GM12878 (cell line): ENCODE results near the gene PAN3. TPM values are rescaled to one million over a fixed set of nuclear protein-coding genes. Genes with fewer than 3 reads are reported as not detected.
"Not testable (repeated sequence)": the region's sequence is repeated elsewhere in the genome, so short reads cannot be mapped to it uniquely, and the experiment has no call there.

ENCODE experiments used
- ATAC-seq: fragments of 200-7000 bp; cut with Tn5 transposase; 3 replicates; pipeline ENCODE4 v1.9.1; 2020; ENCODE audit warnings: mild to moderate bottlenecking, moderate library complexity
- BruUV-seq: library from RNA; stranded (reverse); fragments of 400-500 nt; replicated peaks from 2 replicates; lab custom pipeline; 2021; lab: Mats Ljungman, UMichigan
- CTCF ChIA-PET: fragments of 300-600 bp; sonication (Branson Sonifier 250); formaldehyde crosslinking; extraction: SDS; loops from one replicate; lab custom pipeline; 2021; ENCODE audit warnings: inconsistent platforms; lab: Yijun Ruan, JAX
- POLR2A ChIA-PET: fragments of 350-600 bp; formaldehyde crosslinking; extraction: SDS; loops from one replicate; lab custom pipeline; 2021; ENCODE audit warnings: inconsistent platforms; lab: Charles Lee
- RAD21 ChIA-PET: fragments of 300-600 bp; sonication (Branson Sonifier 250); formaldehyde crosslinking; loops from one replicate; lab custom pipeline; 2023; ENCODE audit warnings: antibody characterized with exemption; ENCODE audit not compliant: unreplicated experiment; lab: Charles Lee
- SMC1A ChIA-PET: fragments of 300-600 bp; sonication (Branson Sonifier 250); formaldehyde crosslinking; loops from one replicate; lab custom pipeline; 2023; ENCODE audit not compliant: unreplicated experiment, uncharacterized antibody; lab: Charles Lee
- DNase-seq: peaks from one replicate; pipeline ENCODE4 v3.0.0-alpha.2; 2011; ENCODE audit warnings: low read depth, low spot score
- FAIRE-seq: peaks from 3 replicates; lab custom pipeline; 2011; peaks lifted over from hg19 to GRCh38; lab: Jason Lieb, UNC
- H2AFZ ChIP-seq: 2 replicates; pipeline ENCODE4 v1.6.0; 2011; ENCODE audit warnings: low read depth, low read length, control low read depth; ENCODE audit not compliant: control insufficient read depth
- H3K27ac ChIP-seq: 2 replicates; pipeline ENCODE4 v1.5.1; 2011; ENCODE audit warnings: control low read depth; ENCODE audit not compliant: control insufficient read depth, insufficient read depth
- H3K27me3 ChIP-seq, 2 experiments: replicated peaks in 1 of 2; 2 replicates each; pipeline versions ENCODE4 v1.6.0 to v1.6.1; 2011; ENCODE audit warnings: low read length in 1 of 2; ENCODE audit not compliant: control insufficient read depth in 2 of 2, insufficient read depth in 2 of 2
- H3K36me3 ChIP-seq, 2 experiments: 2 replicates each; pipeline ENCODE4 v1.5.1; 2011; ENCODE audit warnings: low read length in 1 of 2; ENCODE audit not compliant: control insufficient read depth in 2 of 2, insufficient read depth in 2 of 2
- H3K4me1 ChIP-seq: 2 replicates; pipeline ENCODE4 v1.6.1; 2011; ENCODE audit warnings: mild to moderate bottlenecking, low read length, moderate library complexity, mixed read lengths; ENCODE audit not compliant: control insufficient read depth, insufficient read depth
- H3K4me2 ChIP-seq: 2 replicates; pipeline ENCODE4 v1.6.0; 2011; ENCODE audit warnings: control low read depth; ENCODE audit not compliant: control insufficient read depth, insufficient read depth
- H3K4me3 ChIP-seq: fragments of 200-600 bp; sonication (generic); 2 replicates; pipeline ENCODE4 v1.5.1; 2016
- H3K79me2 ChIP-seq: 2 replicates; pipeline ENCODE4 v1.6.0; 2011; ENCODE audit warnings: low read length; ENCODE audit not compliant: control insufficient read depth, insufficient read depth
- H3K9ac ChIP-seq: 2 replicates; pipeline ENCODE4 v1.8.0; 2011; ENCODE audit warnings: low read length, control low read depth, mixed read lengths; ENCODE audit not compliant: control insufficient read depth, insufficient read depth
- H3K9me3 ChIP-seq: replicated peaks from 3 replicates; pipeline ENCODE4 v1.5.1; 2011; ENCODE audit warnings: mild to moderate bottlenecking, low read length; ENCODE audit not compliant: control insufficient read depth, insufficient read depth
- H4K20me1 ChIP-seq: 2 replicates; pipeline ENCODE4 v1.6.0; 2011; ENCODE audit not compliant: control insufficient read depth, insufficient read depth
- BHLHE40 ChIP-seq, 2 experiments: fragments of 450-650 bp in 1 of 2; IDR thresholded peaks; 2 replicates each; pipeline ENCODE4 v1.6.1; 2011 to 2017; ENCODE audit warnings: low read depth in 2 of 2, borderline replicate concordance in 1 of 2, improper control_type of control experiment in 1 of 2, low read length in 1 of 2, mild to moderate bottlenecking in 1 of 2
- CREM ChIP-seq: IDR thresholded peaks from 2 replicates; pipeline ENCODE4 v1.6.1; 2014; ENCODE audit warnings: antibody characterized with exemption, low read depth
- HDAC6 ChIP-seq: fragments of 200-600 bp; sonication (generic); IDR thresholded peaks from one replicate; pipeline ENCODE4 v1.8.0; 2017; ENCODE audit warnings: antibody characterized with exemption; ENCODE audit not compliant: unreplicated experiment
- IKZF1 ChIP-seq: fragments of 450-650 bp; conservative IDR thresholded peaks from 2 replicates; pipeline ENCODE4 v1.6.1; 2017; ENCODE audit warnings: antibody characterized with exemption, mild to moderate bottlenecking
- POU2F2 ChIP-seq: IDR thresholded peaks from 3 replicates; pipeline ENCODE4 v1.6.1; 2011; ENCODE audit warnings: low read depth, mild to moderate bottlenecking, low read length, borderline replicate concordance
- RUNX3 ChIP-seq: IDR thresholded peaks from 2 replicates; pipeline ENCODE4 v1.6.1; 2012; ENCODE audit warnings: low read length, inconsistent platforms
- SUZ12 ChIP-seq: fragments of 200-600 bp; sonication (generic); IDR thresholded peaks from one replicate; pipeline ENCODE4 v1.6.1; 2018; ENCODE audit warnings: antibody characterized with exemption, mild to moderate bottlenecking; ENCODE audit not compliant: unreplicated experiment
- TCF7 ChIP-seq: IDR thresholded peaks from 2 replicates; pipeline ENCODE4 v1.6.1; 2014; ENCODE audit warnings: antibody characterized with exemption, borderline replicate concordance
- USF1 ChIP-seq: IDR thresholded peaks from 2 replicates; pipeline ENCODE4 v1.6.1; 2011; ENCODE audit warnings: borderline replicate concordance, low read depth, mild to moderate bottlenecking, moderate library complexity, mixed read lengths, low read length; ENCODE audit not compliant: insufficient read depth; ENCODE audit errors: extremely low read length
- ZZZ3 ChIP-seq: IDR thresholded peaks from 2 replicates; pipeline ENCODE4 v1.6.1; 2011; ENCODE audit warnings: low read depth; ENCODE audit not compliant: control insufficient read depth, insufficient read length
- WGBS: methylation state at CpG from one replicate; pipeline ENCODE4 v1.1.6; 2016; ENCODE audit warnings: low lambda C conversion rate; ENCODE audit not compliant: insufficient replicate concordance, insufficient coverage; ENCODE audit errors: missing lambda C conversion rate; 5-methylcytosine and 5-hydroxymethylcytosine counted together
- in situ Hi-C: fragments of 300-500 bp; cut with MboI; formaldehyde crosslinking; loops from 9 replicates; pipeline ENCODE4 v1.14.3; 2018; ENCODE audit warnings: mixed read lengths
- intact Hi-C: fragments of 100-400 bp; cut with micrococcal nuclease; formaldehyde crosslinking; loops from one replicate; pipeline ENCODE4 v1.14.2; 2022; ENCODE audit not compliant: unreplicated experiment
- polyA plus RNA-seq, 11 experiments: library from polyadenylated mRNA; depleted of rRNA in 4 of 11; unstranded in 6 of 11; stranded (reverse) in 5 of 11; fragments of >200 nt; fragmentation: Nextera tagmentation in 4 of 11; fragmentation: Illumina TruSeq in 1 of 11; extraction: Ambion mirVana in 4 of 11; extraction: Trizol in 1 of 11; gene quantifications; 1 replicate in 1 of 11; 2 replicates in 10 of 11; pipeline versions ENCODE4 v1.2.1 to v1.2.3, GENCODE V29; 2011 to 2016; ENCODE audit warnings: inconsistent platforms in 2 of 11, missing spikeins in 2 of 11, low read depth in 1 of 11
- total RNA-seq, 4 experiments: library from RNA; depleted of rRNA in 3 of 4; stranded (reverse); fragments of >200 nt in 3 of 4; fragmentation: Illumina TruSeq in 1 of 4; extraction: Trizol in 1 of 4; gene quantifications; 2 replicates each; pipeline versions ENCODE4 v1.2.1 to v1.2.3, GENCODE V29; 2013 to 2021
- TF ChIP-seq, protein P1 (sequence below): fragments of 450-650 bp; IDR thresholded peaks from 2 replicates; pipeline ENCODE4 v1.6.1; 2017; ENCODE audit warnings: low read depth, mild to moderate bottlenecking, moderate library complexity

Gene PAN3
- total and polyA plus RNA-seq, 10 of the 15 experiments (the other 5 are each of a cell fraction or from before 2014, with no cell fraction given) = 13.0 to 33.3 (median 19.9) TPM

DNA sequence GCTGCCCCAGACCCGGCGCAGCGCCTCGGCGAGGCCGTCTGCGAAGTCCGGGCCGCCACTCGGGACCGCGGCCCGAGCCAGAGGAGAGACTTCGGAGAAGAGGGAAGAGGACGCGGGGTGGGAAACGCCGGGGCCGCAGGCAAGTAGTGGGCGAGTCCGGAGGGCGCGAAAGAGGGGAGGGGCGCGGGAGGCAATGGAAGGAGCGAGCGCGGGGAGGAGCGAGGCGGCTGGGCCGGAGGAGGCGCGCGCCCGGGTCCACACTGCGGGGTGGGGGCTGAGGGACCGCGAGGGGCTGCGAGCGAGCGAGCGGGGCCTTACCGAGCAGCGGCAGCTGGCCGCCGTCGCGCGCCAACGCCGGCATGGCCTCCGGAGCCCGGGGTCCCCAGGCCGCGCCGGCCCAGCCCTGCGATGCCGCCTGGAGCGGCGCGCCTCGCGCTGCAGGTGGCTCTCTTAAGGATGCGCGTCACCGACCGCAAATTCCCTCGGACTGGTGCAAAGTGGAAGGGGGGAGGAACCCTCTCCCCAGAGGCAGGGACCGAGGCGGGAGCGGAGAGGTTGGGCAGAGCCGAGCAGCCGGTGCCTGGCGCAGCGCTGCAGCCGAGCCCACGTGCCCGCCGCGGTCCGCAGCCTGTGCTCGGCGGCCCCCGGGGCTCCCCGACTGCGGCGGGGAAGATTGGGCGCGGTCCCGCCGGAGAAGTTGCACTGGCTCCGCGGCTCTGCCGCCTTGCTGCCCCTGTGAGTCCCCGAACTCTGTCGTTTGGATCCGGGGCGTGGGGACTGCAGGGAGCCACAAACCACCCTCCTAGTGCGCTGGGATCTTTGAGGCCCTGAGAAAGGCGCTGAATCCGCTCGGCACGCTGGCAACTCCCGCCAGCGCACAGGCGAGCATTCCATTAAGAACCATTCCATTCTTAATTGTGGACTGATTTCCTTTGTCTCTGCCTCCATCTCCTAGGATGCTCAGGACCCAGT lies 37.9 kb upstream of the PAN3 start, which contains the start of gene FLT3:
TSS of gene FLT3 (minus strand) at position 427 of the 972 bp plus-strand sequence. CDS start at position 361, 66 bp downstream.
- ATAC-seq = peak; percentile 83
- in situ Hi-C loops (no loop called here), intact Hi-C loops (no loop called here)
- Histone ChIP-seq H2AFZ (peak within 1 kb of the TSS; percentile 67), H3K9ac (peak within 1 kb of the TSS; percentile 27; the same call in 1 of the 2 replicates), H3K27ac (no peak within 1 kb of the TSS), H3K27me3 (peaks cover 6 to 18% of the 10 kb centered on the region in 2 experiments), H3K36me3 (no peaks in the 10 kb centered on the region), H3K9me3 (no peaks in the 10 kb centered on the region; the same call in 1 of the 3 replicates), H3K4me3 (peak within 1 kb of the TSS; percentile 68; the same call in 1 of the 2 replicates), H3K4me1 (no peaks in the 10 kb centered on the region), H3K79me2 (no peaks in the 10 kb centered on the region), H3K4me2 (peak within 1 kb of the TSS; percentile 92), H4K20me1 (no peaks in the 10 kb centered on the region)
- ChIA-PET RAD21 (no interaction called here), CTCF (no interaction called here), POLR2A (no interaction called here), SMC1A (no interaction called here)
- no peak for DNase-seq
- no peak for TF ChIP-seq CREM
- TF ChIP-seq BHLHE40 (IDR thresholded peaks at IDR 0.05; ENCODE audit: borderline replicate concordance in 1 of 2, low read depth in 2 of 2, low read length in 1 of 2) = peak in 1 of 2 experiments; percentile 71; a peak in 2 of 4 replicates
- TF ChIP-seq ZZZ3 = no peak
- no peak for TF ChIP-seq POU2F2
- TF ChIP-seq RUNX3 = peak; percentile 45; the same call in 1 of the 2 replicates
- peak; percentile 93 for TF ChIP-seq HDAC6
- peak; percentile 92 for TF ChIP-seq SUZ12
- peak; percentile 42; the same call in 1 of the 2 replicates for TF ChIP-seq IKZF1
- TF ChIP-seq TCF7 = no peak
- TF ChIP-seq, protein P1, sequence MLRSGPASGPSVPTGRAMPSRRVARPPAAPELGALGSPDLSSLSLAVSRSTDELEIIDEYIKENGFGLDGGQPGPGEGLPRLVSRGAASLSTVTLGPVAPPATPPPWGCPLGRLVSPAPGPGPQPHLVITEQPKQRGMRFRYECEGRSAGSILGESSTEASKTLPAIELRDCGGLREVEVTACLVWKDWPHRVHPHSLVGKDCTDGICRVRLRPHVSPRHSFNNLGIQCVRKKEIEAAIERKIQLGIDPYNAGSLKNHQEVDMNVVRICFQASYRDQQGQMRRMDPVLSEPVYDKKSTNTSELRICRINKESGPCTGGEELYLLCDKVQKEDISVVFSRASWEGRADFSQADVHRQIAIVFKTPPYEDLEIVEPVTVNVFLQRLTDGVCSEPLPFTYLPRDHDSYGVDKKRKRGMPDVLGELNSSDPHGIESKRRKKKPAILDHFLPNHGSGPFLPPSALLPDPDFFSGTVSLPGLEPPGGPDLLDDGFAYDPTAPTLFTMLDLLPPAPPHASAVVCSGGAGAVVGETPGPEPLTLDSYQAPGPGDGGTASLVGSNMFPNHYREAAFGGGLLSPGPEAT = no peak
- TF ChIP-seq USF1 = peak; percentile 48
- BruUV-seq = no TSS peak
- WGBS = 2% methylated on average over 60 of the region's 106 CpGs
- no peak for FAIRE-seq

DNA sequence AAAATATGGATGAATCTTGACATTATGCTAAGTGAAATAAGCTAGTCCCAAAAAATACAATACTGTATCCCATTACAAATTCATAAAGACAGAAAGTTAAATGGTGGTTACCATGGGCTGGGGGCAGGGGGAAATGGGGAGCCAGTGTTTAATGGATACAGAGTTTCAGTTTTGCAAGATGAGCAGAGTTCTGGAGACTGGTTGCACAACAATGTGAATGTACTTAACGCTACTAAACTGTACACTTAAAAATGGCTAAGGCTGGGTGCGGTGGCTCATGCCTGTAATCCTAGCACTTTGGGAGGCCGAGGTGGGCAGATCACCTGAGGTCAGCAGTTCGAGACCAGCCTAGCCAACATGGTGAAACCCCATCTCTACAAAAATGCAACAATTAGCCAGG lies 36.5 kb upstream of the PAN3 start:
- H3K36me3 ChIP-seq, H3K79me2 ChIP-seq, H3K4me1 ChIP-seq, POLR2A ChIA-PET, intact Hi-C loops, FAIRE-seq, H3K4me2 ChIP-seq, DNase-seq, RAD21 ChIA-PET, H3K9me3 ChIP-seq, H3K9ac ChIP-seq, ATAC-seq, CTCF ChIA-PET, H4K20me1 ChIP-seq, H3K4me3 ChIP-seq, H3K27ac ChIP-seq, in situ Hi-C loops, H2AFZ ChIP-seq, BruUV-seq: not testable (repeated sequence)
- 81% methylated on average over 4 of the region's 4 CpGs for WGBS
- H3K27me3 ChIP-seq = peaks cover 6 to 18% of the 10 kb centered on the region in 2 experiments
- SMC1A ChIA-PET = interaction anchor here (0.6 kb wide), 1 partner anchor 8 kb away, joined by 3 read pairs; no protein-coding TSS in a partner anchor
